ENCODE results near the gene RBL2. TPM values are rescaled to one million over a fixed set of nuclear protein-coding genes. Genes with fewer than 3 reads are reported as not detected.
A peak's percentile ranks its signal among the peaks of the same experiment; 100 is the strongest.

The RBL2 gene
- total and polyA plus RNA-seq, 2 donors (not counting 3 experiments of a cell fraction or from before 2014, with no cell fraction given) = 22.5 to 30.7 TPM

- Histone ChIP-seq H3K4me2 (ENCODE audit: insufficient read depth, low read length) (no peak overlapping the region), H3K4me1 (ENCODE audit: control insufficient read depth, extremely low read depth, insufficient read depth, low read length) (peaks cover 5% of the 10 kb centered on the region), H3K9me3 (replicated peaks; ENCODE audit: control insufficient read depth, insufficient read depth, low read length) (no peaks in the 10 kb centered on the region), H3K4me3 (replicated peaks in 1 of 3; ENCODE audit: insufficient read depth in 1 of 3, low read depth in 1 of 3, low read length in 3 of 3) (no peak overlapping the region), H3K27ac (ENCODE audit: insufficient read depth, low read depth, low read length) (no peak overlapping the region), H3K9me1 (replicated peaks; ENCODE audit: control insufficient read depth, extremely low read depth, insufficient read depth, low read length) (no peaks in the 10 kb centered on the region), H3K36me3 (ENCODE audit: control insufficient read depth in 2 of 2, extremely low read depth in 1 of 2, insufficient read depth in 2 of 2, low read length in 2 of 2) (no peaks in the 10 kb centered on the region), H3K9ac (replicated peaks; ENCODE audit: extremely low read depth, insufficient read depth, low read length) (no peak overlapping the region), H2AFZ (ENCODE audit: low read depth, low read length) (peak overlapping the region; percentile 88), H3K27me3 (ENCODE audit: control insufficient read depth in 2 of 2, insufficient read depth in 2 of 2, low read length in 2 of 2) (no peaks in the 10 kb centered on the region), H4K20me1 (replicated peaks; ENCODE audit: control insufficient read depth, extremely low read depth, insufficient read depth, low read length) (no peaks in the 10 kb centered on the region), H3K79me2 (ENCODE audit: control insufficient read depth, insufficient read depth, low read length) (peaks cover 28% of the 10 kb centered on the region)
- no peak for DNase-seq (ENCODE audit: low read depth, low spot score)
- dilution Hi-C loops (cut with MboI; ENCODE audit: extremely low pct_ligation_motif_present, low sequenced_read_pairs) = no loop called here
- TF ChIP-seq POLR2A (IDR thresholded peaks at IDR 0.05; ENCODE audit: low read depth, low read length) (no peak), EZH2 (IDR thresholded peaks at IDR 0.05; ENCODE audit: borderline replicate concordance, low read depth, low read length, severe bottlenecking) (no peak), MYC (IDR thresholded peaks at IDR 0.05; ENCODE audit: low read depth, low read length) (no peak), JUN (IDR thresholded peaks at IDR 0.05; ENCODE audit: borderline replicate concordance, insufficient read depth, insufficient read length, low read depth) (no peak), GATA2 (IDR thresholded peaks at IDR 0.05; ENCODE audit: insufficient read depth, insufficient read length, low read depth, low read length) (no peak), FOS (IDR thresholded peaks at IDR 0.05; ENCODE audit: borderline replicate concordance, insufficient read depth, low read length) (no peak), POLR2AphosphoS5 (IDR thresholded peaks at IDR 0.05; ENCODE audit: insufficient read depth, low read depth, low read length) (no peak), MAX (IDR thresholded peaks at IDR 0.05; ENCODE audit: insufficient read depth, insufficient read length) (no peak), CTCF (IDR thresholded peaks at IDR 0.05; ENCODE audit: extremely low read depth in 1 of 2, insufficient read depth in 1 of 2, low read depth in 1 of 2, low read length in 2 of 2) (no peak)
- no peak for FAIRE-seq
- no TSS peak for BruUV-seq (replicated peaks)
- intact Hi-C loops (cut with micrococcal nuclease) = loop anchor here (10.0 kb wide), 1 partner anchor 379 kb away; the partner anchor contains the start of genes CHD9 and CHD9NB
- POLR2A ChIA-PET = no interaction called here
- CTCF ChIA-PET = no interaction called here
Measured at GRCh38 chr16:53433509-53433908, 762 bp upstream of the RBL2 start.

Measured in endothelial cell of umbilical vein (primary cell).